Nephron (organoid): Measurements from ENCODE around the gene OTUB2.

Experiments
- H3K27ac Mint-ChIP-seq, 3 experiments: 2 replicates each; pipeline ENCODE4 v1.8.0; 2020; ENCODE audit warnings: mixed read lengths in 3 of 3, mild to moderate bottlenecking in 2 of 3, moderate library complexity in 1 of 3
- H3K27me3 Mint-ChIP-seq: 2 replicates; pipeline ENCODE4 v1.8.0; 2021; ENCODE audit warnings: low read depth, mild to moderate bottlenecking, moderate library complexity, mixed read lengths
- H3K36me3 Mint-ChIP-seq: 2 replicates; pipeline ENCODE4 v1.8.0; 2020; ENCODE audit warnings: low read depth, mixed read lengths
- H3K4me1 Mint-ChIP-seq: 2 replicates; pipeline ENCODE4 v1.8.0; 2020; ENCODE audit warnings: mixed read lengths
- H3K4me3 Mint-ChIP-seq, 3 experiments: 2 replicates each; pipeline ENCODE4 v1.8.0; 2020; ENCODE audit warnings: mild to moderate bottlenecking in 3 of 3, mixed read lengths in 3 of 3, moderate library complexity in 2 of 3
- H3K9me3 Mint-ChIP-seq: 2 replicates; pipeline ENCODE4 v1.8.0; 2020; ENCODE audit warnings: mixed read lengths
- CTCF ChIP-seq, 3 experiments: fragments of 200-600 bp; sonication (generic); IDR thresholded peaks; one replicate each; pipeline ENCODE4 v1.5.0; 2021; ENCODE audit warnings: antibody characterized with exemption in 3 of 3; ENCODE audit not compliant: unreplicated experiment in 3 of 3

OTUB2 gene

GRCh38 chr14:93986955-93987354, 39.2 kb upstream of the OTUB2 start:
- H3K27me3 Mint-ChIP-seq = peaks cover 12% of the 10 kb centered on the region
- H3K4me1 Mint-ChIP-seq = peaks cover 15% of the 10 kb centered on the region
- H3K4me3 Mint-ChIP-seq = peak overlapping the region in 1 of 3 experiments; percentile 26
- no peaks in the 10 kb centered on the region for H3K36me3 Mint-ChIP-seq
- no peaks in the 10 kb centered on the region for H3K9me3 Mint-ChIP-seq
- peak overlapping the region in 1 of 3 experiments; percentile 25 for H3K27ac Mint-ChIP-seq
- no peak for TF ChIP-seq CTCF (IDR thresholded peaks at IDR 0.05; ENCODE audit: unreplicated experiment in 3 of 3)

- no peaks in the 10 kb centered on the region for H3K9me3 Mint-ChIP-seq
- H3K27ac Mint-ChIP-seq = no peak overlapping the region
- H3K36me3 Mint-ChIP-seq = no peaks in the 10 kb centered on the region
- no peak overlapping the region for H3K4me3 Mint-ChIP-seq
- peaks cover 13% of the 10 kb centered on the region for H3K4me1 Mint-ChIP-seq
- no peak for TF ChIP-seq CTCF (IDR thresholded peaks at IDR 0.05; ENCODE audit: unreplicated experiment in 3 of 3)
- peaks cover 13% of the 10 kb centered on the region for H3K27me3 Mint-ChIP-seq
Measured at GRCh38 chr14:93987376-93987775, 38.8 kb upstream of the OTUB2 start.

GRCh38 chr14:93987815-93988476, 38.2 kb upstream of the OTUB2 start:
- Mint-ChIP-seq H3K4me3 (no peak overlapping the region), H3K27ac (no peak overlapping the region), H3K4me1 (peaks cover 13% of the 10 kb centered on the region), H3K9me3 (no peaks in the 10 kb centered on the region), H3K36me3 (no peaks in the 10 kb centered on the region), H3K27me3 (peaks cover 13% of the 10 kb centered on the region)
- TF ChIP-seq CTCF (IDR thresholded peaks at IDR 0.05; ENCODE audit: unreplicated experiment in 3 of 3) = no peak

GRCh38 chr14:93989939-93990338, 36.2 kb upstream of the OTUB2 start:
- Mint-ChIP-seq H3K36me3 (no peaks in the 10 kb centered on the region), H3K9me3 (no peaks in the 10 kb centered on the region), H3K4me3 (no peak overlapping the region), H3K27ac (no peak overlapping the region), H3K27me3 (peaks cover 13% of the 10 kb centered on the region), H3K4me1 (peaks cover 8% of the 10 kb centered on the region)
- no peak for TF ChIP-seq CTCF (IDR thresholded peaks at IDR 0.05; ENCODE audit: unreplicated experiment in 3 of 3)

GRCh38 chr14:93991212-93991611, 34.9 kb upstream of the OTUB2 start:
- peaks cover 12% of the 10 kb centered on the region for H3K4me1 Mint-ChIP-seq
- H3K36me3 Mint-ChIP-seq = no peaks in the 10 kb centered on the region
- no peaks in the 10 kb centered on the region for H3K9me3 Mint-ChIP-seq
- peaks cover 22% of the 10 kb centered on the region for H3K27me3 Mint-ChIP-seq
- no peak overlapping the region for H3K27ac Mint-ChIP-seq
- TF ChIP-seq CTCF (IDR thresholded peaks at IDR 0.05; ENCODE audit: unreplicated experiment in 3 of 3) = no peak
- no peak overlapping the region for H3K4me3 Mint-ChIP-seq

- Mint-ChIP-seq H3K27me3 (peaks cover 22% of the 10 kb centered on the region), H3K27ac (no peak overlapping the region), H3K4me3 (no peak overlapping the region), H3K4me1 (peaks cover 11% of the 10 kb centered on the region), H3K9me3 (no peaks in the 10 kb centered on the region), H3K36me3 (no peaks in the 10 kb centered on the region)
- no peak for TF ChIP-seq CTCF (IDR thresholded peaks at IDR 0.05; ENCODE audit: unreplicated experiment in 3 of 3)
Measured at GRCh38 chr14:93991649-93992048, 34.5 kb upstream of the OTUB2 start.
